Cardiac muscle cell (in vitro differentiated cells and primary cell): ENCODE results near the gene BPI. TPM values are rescaled to one million over a fixed set of nuclear protein-coding genes. Genes with fewer than 3 reads are reported as not detected.

Experiments
- DNase-seq, 2 donors: peaks; one replicate each; pipeline versions ENCODE4 v3.0.0 to v3.0.0-alpha.2; 2010 to 2017; ENCODE audit warnings: low read depth in 1 of 2, low spot score in 1 of 2
- H3K27ac ChIP-seq: fragments of 200-600 bp; sonication (generic); 2 replicates; pipeline ENCODE4 v1.5.1; 2016
- H3K27me3 ChIP-seq: fragments of 200-600 bp; sonication (generic); 2 replicates; pipeline ENCODE4 v1.6.0; 2016; ENCODE audit warnings: control low read depth
- H3K36me3 ChIP-seq: fragments of 200-600 bp; sonication (generic); 2 replicates; pipeline ENCODE4 v1.5.1; 2016; ENCODE audit warnings: control low read depth
- H3K4me1 ChIP-seq: fragments of 200-600 bp; sonication (generic); 2 replicates; pipeline ENCODE4 v1.8.1; 2017; ENCODE audit warnings: low read depth, mild to moderate bottlenecking, mixed run types
- H3K4me3 ChIP-seq: fragments of 200-600 bp; sonication (generic); 2 replicates; pipeline ENCODE4 v1.5.1; 2016; ENCODE audit warnings: mild to moderate bottlenecking
- H3K9me3 ChIP-seq: fragments of 200-600 bp; sonication (generic); 2 replicates; pipeline ENCODE4 v1.5.1; 2017; ENCODE audit warnings: low read depth, mild to moderate bottlenecking, control low read depth
- polyA plus RNA-seq: library from polyadenylated mRNA; unstranded; fragments of >200 nt; fragmentation: Nextera tagmentation; extraction: Ambion mirVana; gene quantifications from 2 replicates; pipeline ENCODE4 v1.2.1, GENCODE V29; 2016
- total RNA-seq: library from RNA; depleted of rRNA; stranded (reverse); fragments of >200 nt; gene quantifications from 2 replicates; pipeline ENCODE4 v1.2.3, GENCODE V29; 2016
- TF ChIP-seq, protein P1 (sequence below): IDR thresholded peaks from 2 replicates; pipeline ENCODE4 v1.5.1; 2012; ENCODE audit warnings: low read depth, mild to moderate bottlenecking, low read length

Gene BPI
- total and polyA plus RNA-seq, 2 experiments from 2014 or later, result not detected

DNA sequence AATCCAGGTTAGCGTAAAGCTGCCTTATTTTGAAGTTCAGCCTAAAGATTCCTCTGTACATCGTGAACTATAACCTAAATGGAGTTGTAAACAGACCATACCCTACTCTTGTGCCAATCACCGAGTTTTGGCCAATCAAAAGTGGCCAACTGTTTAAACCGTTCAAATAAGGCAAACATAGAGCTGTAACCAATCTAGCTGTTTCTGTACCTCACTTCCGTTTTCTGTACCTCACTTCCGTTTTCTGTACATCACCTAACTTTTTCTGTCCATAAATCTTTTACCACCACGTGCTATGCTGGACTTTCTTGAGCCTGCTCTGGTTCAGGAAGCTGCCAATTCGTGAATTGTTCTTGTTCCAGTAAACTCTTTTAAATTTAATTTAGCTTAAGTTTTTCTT, 82.0 kb downstream of the BPI start:
- no peak for DNase-seq
- TF ChIP-seq, protein P1, sequence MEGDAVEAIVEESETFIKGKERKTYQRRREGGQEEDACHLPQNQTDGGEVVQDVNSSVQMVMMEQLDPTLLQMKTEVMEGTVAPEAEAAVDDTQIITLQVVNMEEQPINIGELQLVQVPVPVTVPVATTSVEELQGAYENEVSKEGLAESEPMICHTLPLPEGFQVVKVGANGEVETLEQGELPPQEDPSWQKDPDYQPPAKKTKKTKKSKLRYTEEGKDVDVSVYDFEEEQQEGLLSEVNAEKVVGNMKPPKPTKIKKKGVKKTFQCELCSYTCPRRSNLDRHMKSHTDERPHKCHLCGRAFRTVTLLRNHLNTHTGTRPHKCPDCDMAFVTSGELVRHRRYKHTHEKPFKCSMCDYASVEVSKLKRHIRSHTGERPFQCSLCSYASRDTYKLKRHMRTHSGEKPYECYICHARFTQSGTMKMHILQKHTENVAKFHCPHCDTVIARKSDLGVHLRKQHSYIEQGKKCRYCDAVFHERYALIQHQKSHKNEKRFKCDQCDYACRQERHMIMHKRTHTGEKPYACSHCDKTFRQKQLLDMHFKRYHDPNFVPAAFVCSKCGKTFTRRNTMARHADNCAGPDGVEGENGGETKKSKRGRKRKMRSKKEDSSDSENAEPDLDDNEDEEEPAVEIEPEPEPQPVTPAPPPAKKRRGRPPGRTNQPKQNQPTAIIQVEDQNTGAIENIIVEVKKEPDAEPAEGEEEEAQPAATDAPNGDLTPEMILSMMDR, result no peak
- no peaks in the 10 kb centered on the region for H3K36me3 ChIP-seq

DNA sequence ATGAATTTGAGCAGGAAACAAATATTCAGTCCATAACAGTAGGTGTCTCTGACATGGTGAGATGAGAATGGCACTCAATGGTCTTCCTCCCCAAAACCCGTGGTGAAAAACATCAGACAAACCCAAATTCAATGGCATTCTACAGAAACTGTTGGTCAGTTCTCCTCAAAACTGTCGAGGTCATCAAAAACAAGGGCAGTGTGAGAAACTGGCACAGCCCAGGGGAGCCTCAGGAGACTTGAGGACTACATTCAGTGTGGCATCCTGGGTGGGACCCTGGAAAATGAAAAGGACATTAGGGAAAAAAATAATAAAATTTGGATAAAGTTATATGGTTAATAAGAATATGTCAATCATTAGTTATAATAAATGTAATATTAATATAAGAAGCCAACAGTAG, 82.9 kb downstream of the BPI start:
- Histone ChIP-seq H3K27me3 (no peaks in the 10 kb centered on the region), H3K4me3 (no peak overlapping the region), H3K9me3 (no peaks in the 10 kb centered on the region), H3K4me1 (no peaks in the 10 kb centered on the region), H3K27ac (no peak overlapping the region), H3K36me3 (no peaks in the 10 kb centered on the region)
- no peak for DNase-seq
- TF ChIP-seq, protein P1, result no peak

More for the DNA sequence above, 82.0 kb downstream of the BPI start:
- Histone ChIP-seq H3K27ac (no peak overlapping the region), H3K4me3 (no peak overlapping the region), H3K27me3 (no peaks in the 10 kb centered on the region), H3K9me3 (no peaks in the 10 kb centered on the region), H3K4me1 (no peaks in the 10 kb centered on the region)

Other genes starting within 250 kb of the BPI start
- gene TGM2, start 138.9 kb upstream of the BPI start, total RNA-seq, result 144 and 275 TPM in 2 replicates
- 119 and 192 TPM in 2 replicates for gene TGM2, start 138.9 kb upstream of the BPI start, polyA plus RNA-seq
- gene KIAA1755, start 43.4 kb upstream of the BPI start, total RNA-seq, result not detected in 2 replicates
- gene KIAA1755, start 43.4 kb upstream of the BPI start, polyA plus RNA-seq, result not detected in 2 replicates
- gene LBP, start 42.3 kb downstream of the BPI start, total RNA-seq, result not detected in 2 replicates
- gene LBP, start 42.3 kb downstream of the BPI start, polyA plus RNA-seq, result not detected in 2 replicates
- gene SNHG17, start 131.2 kb downstream of the BPI start, total RNA-seq, result 9.0 and 16.6 TPM in 2 replicates
- 31.8 and 37.0 TPM in 2 replicates for gene SNHG17, start 131.2 kb downstream of the BPI start, polyA plus RNA-seq
- gene RALGAPB, start 168.7 kb downstream of the BPI start, total RNA-seq, result 16.5 and 20.3 TPM in 2 replicates
- 10.3 and 11.0 TPM in 2 replicates for gene RALGAPB, start 168.7 kb downstream of the BPI start, polyA plus RNA-seq